ENCODE results near the gene PKHD1.

PKHD1 gene

DNA sequence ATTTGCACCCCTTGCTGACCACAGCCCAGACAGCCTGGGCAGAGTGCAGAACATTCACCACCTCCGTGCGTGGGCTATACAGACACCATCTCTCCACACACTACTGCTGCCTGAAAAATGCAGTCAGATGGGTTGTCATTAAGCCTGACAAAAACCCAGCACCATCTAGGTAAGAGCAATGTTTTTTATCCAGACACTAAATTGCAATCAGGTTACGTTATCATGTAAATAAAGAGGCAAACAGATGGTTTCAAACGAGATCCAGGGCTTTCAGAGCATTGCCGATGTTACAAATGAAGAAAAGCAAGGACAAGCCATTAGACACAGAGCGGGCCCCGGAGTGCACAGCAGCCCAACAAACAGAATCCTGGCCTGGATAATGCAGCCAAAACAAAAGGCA lies 269.6 kb downstream of the PKHD1 start:
- no peak for FAIRE-seq
- no peak for DNase-seq (ENCODE audit: insufficient read length, low spot score)
- TF ChIP-seq, protein P1, sequence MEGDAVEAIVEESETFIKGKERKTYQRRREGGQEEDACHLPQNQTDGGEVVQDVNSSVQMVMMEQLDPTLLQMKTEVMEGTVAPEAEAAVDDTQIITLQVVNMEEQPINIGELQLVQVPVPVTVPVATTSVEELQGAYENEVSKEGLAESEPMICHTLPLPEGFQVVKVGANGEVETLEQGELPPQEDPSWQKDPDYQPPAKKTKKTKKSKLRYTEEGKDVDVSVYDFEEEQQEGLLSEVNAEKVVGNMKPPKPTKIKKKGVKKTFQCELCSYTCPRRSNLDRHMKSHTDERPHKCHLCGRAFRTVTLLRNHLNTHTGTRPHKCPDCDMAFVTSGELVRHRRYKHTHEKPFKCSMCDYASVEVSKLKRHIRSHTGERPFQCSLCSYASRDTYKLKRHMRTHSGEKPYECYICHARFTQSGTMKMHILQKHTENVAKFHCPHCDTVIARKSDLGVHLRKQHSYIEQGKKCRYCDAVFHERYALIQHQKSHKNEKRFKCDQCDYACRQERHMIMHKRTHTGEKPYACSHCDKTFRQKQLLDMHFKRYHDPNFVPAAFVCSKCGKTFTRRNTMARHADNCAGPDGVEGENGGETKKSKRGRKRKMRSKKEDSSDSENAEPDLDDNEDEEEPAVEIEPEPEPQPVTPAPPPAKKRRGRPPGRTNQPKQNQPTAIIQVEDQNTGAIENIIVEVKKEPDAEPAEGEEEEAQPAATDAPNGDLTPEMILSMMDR (IDR thresholded peaks at IDR 0.05; ENCODE audit: insufficient read depth, missing control alignments), result no peak

DNA sequence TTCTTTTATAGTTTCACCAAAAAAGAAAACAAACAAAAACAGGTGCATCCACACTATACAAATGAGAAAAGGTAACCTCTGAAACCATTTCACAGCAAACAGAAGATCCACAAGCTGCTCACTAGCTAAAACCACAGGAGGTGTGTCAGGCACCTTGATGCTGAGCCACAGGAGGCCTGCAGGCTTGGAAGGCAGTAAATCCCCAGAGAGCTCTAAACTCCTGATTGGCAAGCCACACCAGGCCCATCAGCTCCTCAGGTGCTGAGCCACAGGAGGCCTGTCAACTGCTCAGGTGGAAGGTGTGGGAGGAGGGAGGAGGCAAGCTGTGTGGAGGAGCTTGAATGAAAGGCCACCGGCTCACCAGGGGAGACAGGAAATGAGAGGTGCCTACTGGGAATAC lies 273.0 kb downstream of the PKHD1 start:
- FAIRE-seq (no peak), DNase-seq (ENCODE audit: insufficient read length, low spot score) (no peak)
- TF ChIP-seq, protein P1 (IDR thresholded peaks at IDR 0.05; ENCODE audit: insufficient read depth, missing control alignments), result no peak

DNA sequence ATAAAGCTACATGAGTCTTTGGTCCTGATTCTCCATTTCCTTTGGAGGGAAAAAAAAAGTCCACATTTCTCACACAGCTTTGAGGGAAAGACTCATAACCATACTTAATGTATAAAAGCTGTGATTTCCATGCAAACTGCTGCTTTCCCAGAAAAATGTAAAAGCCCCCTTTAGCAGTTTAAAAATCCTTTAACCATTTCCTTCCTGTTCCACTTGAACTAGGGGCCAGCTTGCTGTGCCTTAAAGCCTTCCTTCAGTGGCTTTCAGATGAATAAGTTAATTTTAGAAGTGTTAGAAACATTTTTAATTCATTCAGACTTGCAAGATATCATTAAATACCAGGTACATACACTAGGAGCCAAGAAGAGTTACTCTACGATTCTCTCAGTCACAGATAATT lies 273.5 kb downstream of the PKHD1 start:
- DNase-seq (ENCODE audit: insufficient read length, low spot score), result no peak
- no peak for FAIRE-seq
- TF ChIP-seq, protein P1 (IDR thresholded peaks at IDR 0.05; ENCODE audit: insufficient read depth, missing control alignments), result no peak

DNA sequence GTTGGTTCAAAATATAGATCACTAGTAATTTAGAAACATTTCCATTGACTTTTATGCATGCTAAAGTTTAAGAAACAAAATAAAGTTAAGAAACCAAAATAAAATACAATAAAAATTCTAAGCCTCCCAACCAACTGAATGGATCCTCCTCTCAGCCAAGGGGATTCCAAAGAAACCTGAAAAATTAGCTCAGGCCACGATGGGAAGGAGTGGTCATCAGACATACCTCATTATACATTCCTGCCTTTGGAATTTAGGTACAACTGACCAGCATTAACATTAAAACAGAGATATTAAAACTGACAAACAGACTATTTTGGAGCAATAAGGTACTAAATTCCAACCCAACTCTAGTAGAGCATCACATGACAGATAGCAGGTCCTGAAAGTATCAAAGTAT lies 275.2 kb downstream of the PKHD1 start:
- no peak for FAIRE-seq

DNA sequence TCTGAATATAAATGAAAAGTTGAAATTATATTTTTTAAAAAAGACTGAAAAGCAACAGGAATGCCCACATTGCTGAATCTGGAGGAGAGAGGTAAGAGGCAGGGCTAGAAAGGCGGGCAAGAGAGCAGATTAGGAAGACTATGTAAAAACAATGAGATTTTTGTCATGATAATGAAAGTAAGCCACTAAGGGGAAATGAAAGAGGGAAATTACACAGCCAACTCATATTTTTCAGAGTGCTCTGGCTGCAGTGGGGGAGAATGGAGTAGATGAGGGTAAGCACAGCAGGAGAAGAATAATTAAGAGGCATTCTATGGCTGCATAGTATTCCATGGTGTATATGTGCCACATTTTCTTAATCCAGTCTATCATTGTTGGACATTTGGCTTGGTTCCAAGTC lies 281.9 kb downstream of the PKHD1 start:
- FAIRE-seq (no peak), DNase-seq (ENCODE audit: insufficient read length, low spot score) (no peak)
- TF ChIP-seq, protein P1 (IDR thresholded peaks at IDR 0.05; ENCODE audit: insufficient read depth, missing control alignments), result no peak

More for the DNA sequence above, 275.2 kb downstream of the PKHD1 start:
- TF ChIP-seq, protein P1 (IDR thresholded peaks at IDR 0.05; ENCODE audit: insufficient read depth, missing control alignments), result no peak
- DNase-seq (ENCODE audit: insufficient read length, low spot score), result no peak

DNA sequence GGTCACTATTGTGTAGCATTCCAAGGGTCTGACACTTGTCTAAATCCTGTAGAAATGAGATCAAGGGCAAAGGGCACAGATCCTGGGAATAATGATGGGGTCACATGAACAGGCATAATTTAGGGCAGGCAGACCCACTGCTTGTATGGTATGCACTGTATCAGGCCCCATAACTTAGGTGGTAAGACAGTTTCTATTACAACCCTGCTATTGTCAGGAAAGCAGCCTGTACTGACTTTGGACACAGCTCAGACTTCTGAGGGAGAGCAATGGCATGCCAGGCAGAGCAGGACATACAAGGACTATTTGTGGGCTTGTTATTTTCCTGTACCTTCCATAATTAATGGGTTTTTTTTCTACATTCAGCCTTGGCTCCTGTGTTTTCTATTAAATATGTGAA lies 286.8 kb downstream of the PKHD1 start:
- TF ChIP-seq, protein P1 (IDR thresholded peaks at IDR 0.05; ENCODE audit: insufficient read depth, missing control alignments), result no peak
- DNase-seq (ENCODE audit: insufficient read length, low spot score) (no peak), FAIRE-seq (no peak)

DNA sequence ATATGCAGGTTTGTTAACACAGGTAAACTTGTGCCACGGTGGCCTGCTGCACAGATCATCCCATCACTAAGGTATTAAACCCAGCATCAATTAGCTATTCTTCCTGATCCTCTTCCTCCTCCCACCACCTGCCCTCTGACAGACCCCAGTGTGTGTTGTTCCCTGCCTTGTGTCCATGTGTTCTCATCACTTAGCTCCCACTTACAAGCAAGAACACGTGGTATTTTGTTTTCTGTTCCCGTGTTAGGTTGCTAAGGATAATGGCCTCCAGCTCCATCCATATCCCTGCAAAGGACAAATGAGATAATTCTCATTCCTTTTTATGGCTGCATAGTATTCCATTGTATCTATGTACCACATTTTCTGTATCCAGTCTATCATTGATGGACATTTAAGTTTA lies 294.0 kb downstream of the PKHD1 start:
- FAIRE-seq, result no peak

More for the DNA sequence above, 294.0 kb downstream of the PKHD1 start:
- TF ChIP-seq, protein P1 (IDR thresholded peaks at IDR 0.05; ENCODE audit: insufficient read depth, missing control alignments), result no peak
- DNase-seq (ENCODE audit: insufficient read length, low spot score), result no peak
